GM18498 (cell line): Measurements from ENCODE around the gene POPDC3.
"Not testable (repeated sequence)": the region's sequence is repeated elsewhere in the genome, so short reads cannot be mapped to it uniquely, and the experiment has no call there.

Experiments used
- ATAC-seq: cut with Tn5 transposase; IDR thresholded peaks from one replicate; pipeline ENCODE4 v1.9.1; 2021; ENCODE audit warnings: mild to moderate bottlenecking, moderate library complexity; ENCODE audit not compliant: unreplicated experiment

POPDC3 gene

DNA sequence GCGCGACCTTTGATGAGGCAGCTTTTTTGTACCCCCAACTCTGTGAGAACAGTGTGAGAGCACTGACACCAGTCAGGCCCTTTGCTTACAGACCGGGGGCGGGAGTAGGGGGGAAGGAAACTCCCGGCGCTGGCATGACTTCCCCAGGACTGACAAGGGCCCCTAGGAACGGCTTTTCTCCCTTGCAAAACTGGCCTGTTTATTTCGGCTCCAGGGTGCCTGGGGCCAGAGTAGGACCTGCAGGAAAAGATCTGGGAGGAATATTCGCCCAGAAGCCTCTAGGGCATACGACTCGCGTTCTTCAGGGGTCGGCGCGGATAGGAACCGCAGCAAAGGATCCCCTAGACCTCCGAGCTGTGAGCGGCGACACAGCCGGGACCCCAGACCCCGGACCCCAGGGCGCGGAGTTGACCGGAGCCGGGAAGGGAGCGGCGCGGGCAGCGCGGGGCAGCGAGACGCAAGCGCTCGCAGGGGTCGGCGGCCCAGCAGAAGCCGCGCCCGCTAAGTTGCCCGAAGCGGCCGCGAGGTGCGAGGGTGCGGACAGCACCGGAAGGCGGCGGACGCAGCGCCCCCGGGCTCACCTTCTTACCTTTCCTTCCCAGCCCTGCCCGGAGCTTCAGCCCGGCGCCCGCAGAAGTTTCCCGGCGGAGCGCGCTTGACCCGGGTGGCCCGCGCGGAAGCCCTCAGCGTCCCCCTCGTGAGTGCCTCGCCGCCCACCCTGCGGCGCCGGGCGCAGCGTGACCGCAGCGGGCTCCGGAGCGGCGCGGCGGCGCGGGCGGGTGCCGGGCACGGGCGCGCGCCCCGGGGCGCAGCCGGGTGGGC, at the start of gene POPDC3:
Gene POPDC3, minus strand, starts transcription at position 771 of the 822 bp plus-strand sequence. CDS start 18,105 bp downstream, outside the sequence.
- peak; percentile 59 for ATAC-seq

GRCh38 chr6:105227295-105227767, 47.5 kb upstream of the POPDC3 start:
- ATAC-seq, result no peak

GRCh38 chr6:105226598-105227294, 46.9 kb upstream of the POPDC3 start:
- no peak for ATAC-seq

- no peak for ATAC-seq
Measured at GRCh38 chr6:105223242-105223641, 43.4 kb upstream of the POPDC3 start.

- ATAC-seq, result not testable (repeated sequence)
Measured at GRCh38 chr6:105221219-105221618, 41.4 kb upstream of the POPDC3 start.

GRCh38 chr6:105220186-105220585, 40.4 kb upstream of the POPDC3 start:
- no peak for ATAC-seq

DNA sequence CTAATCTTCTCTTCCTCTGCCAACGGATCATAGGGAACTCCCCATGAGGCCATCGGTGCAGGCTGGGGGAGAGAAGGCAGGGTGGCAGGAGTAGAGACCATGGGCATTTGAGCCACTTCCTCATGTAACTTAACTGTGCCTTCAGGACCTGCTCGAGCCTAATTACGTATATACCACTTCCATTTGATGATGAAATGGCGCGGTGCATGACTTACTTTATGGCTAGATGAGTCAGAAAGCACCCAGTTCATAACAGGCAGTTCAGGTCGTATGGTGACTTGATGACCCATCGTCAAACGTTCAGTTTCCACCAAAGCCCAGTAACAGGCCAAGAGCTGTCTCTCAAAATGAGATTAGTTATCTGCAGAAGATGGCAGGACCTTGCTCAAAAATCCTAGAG, 39.4 kb upstream of the POPDC3 start:
- not testable (repeated sequence) for ATAC-seq

DNA sequence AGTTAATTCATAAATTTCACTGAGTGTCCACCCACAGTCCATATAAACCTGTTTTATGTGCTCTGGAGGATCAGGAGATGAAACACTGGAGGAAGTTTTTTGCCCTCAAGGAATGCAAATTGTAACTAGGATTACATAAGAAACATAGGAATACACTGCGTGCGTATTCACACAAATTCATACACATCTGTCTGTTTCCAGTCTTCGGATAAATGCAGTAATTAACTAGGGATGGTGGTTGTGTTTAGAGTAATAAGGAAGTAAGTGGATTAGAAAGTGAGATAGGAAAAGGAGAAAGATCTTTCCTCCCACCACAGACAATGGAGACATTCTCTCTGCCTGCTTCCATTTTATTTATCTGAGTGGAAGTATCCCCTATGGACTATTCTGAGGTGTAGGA, 35.7 kb upstream of the POPDC3 start:
- no peak for ATAC-seq

DNA sequence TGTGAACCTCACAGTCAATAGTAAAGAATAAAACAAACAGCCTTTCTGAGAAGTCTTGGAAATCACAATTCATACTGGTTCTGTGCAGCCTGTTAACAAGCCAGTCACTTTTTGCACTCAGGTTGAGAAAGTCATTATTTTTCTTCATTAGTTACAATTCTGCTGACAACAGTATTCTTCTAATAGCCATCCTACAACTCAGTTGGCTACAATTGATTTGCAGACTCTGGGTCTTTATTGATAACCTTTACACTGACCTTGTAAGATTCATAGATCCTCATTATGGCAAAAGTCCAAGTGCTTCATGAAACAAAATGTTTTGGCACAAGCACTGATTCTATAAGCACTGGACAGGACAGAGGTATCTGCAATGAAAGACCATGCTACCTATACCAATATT, 34.9 kb upstream of the POPDC3 start:
- no peak for ATAC-seq

DNA sequence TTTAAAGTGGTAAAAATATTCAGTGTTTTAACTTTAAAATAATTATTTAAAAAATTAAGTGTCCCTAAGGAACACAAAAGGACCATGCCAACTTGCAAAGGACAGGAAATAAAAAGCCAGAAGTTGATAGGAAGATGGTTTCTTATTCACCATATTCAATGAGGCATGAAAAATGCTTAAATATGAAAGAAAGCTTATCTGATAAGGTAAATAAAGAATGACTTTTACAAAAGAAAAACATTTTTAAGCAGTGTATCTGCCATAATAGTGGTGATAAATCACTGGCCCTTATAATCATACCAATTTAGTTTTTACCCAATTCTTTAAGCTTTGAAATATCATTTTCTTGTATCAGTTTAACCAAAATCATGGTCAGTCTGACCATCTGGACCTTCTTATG, 33.5 kb upstream of the POPDC3 start:
- ATAC-seq, result no peak

DNA sequence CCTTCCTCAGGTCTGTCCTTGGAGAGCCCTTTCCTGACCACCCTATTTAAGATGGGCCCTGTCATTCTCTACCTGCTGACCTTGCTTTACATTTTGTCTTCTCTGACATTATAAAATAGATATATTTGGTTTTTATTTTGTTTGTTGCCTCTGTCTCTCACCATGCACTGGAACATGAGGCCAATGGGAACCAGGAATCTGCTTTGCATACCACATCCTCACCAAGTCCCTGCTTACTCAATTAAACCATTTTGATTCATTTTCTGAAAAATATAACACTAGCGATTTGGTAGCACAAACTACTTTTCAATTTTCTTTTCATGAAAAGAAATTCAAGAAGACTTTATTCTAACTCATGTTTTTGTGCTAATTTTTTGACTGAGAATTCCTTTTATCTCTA, 32.8 kb upstream of the POPDC3 start:
- ATAC-seq, result peak; percentile 65

DNA sequence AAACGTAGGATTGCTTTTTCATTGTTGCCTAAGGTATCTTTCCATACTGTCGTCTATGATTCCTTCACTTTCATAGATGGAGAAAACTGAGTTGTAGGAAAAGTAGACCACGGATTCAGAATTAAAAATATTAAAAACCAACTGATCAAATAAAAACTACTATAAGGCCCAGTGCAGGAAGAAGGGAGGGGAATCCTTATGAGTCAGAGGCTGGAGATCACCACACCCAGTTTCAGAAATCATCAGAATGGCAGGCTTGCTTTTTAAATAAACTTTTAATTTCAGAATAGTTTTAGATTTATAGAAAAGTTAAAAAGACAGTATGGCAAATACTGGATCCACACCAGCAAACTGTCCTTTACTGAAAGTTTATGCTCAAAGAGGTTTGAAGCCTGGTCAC, 32.0 kb upstream of the POPDC3 start:
- no peak for ATAC-seq

DNA sequence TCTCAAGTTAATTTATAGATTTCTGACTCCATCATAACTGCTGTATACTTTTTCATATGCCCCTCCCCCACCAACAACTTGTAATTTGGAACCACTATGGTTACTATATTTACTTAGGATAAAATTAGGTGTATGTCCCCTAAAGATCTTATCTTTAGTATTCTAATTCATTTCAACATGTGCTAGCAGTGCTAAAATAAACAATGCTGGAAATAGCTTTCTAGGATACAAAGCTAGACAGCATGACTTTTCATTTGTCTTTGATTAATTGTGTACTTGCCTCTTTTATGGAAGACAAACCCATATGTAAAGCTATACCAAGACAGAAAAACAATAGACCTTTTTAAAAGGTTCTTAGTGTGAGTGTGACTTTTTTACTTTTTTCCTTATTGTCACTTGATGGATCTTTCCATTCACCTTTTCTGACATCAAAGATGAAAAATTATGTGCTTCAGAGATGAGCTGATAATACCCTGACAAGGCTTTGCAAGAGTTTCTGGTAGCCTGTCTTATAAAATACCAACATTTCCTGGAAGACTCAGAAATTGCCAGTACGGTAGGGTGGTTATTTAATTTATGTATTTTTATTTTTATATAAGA, 31.2 kb upstream of the POPDC3 start:
- ATAC-seq, result no peak

- no peak for ATAC-seq
Measured at GRCh38 chr6:105209950-105210706, 30.3 kb upstream of the POPDC3 start.

- no peak for ATAC-seq
Measured at GRCh38 chr6:105207524-105208269, 27.9 kb upstream of the POPDC3 start.

DNA sequence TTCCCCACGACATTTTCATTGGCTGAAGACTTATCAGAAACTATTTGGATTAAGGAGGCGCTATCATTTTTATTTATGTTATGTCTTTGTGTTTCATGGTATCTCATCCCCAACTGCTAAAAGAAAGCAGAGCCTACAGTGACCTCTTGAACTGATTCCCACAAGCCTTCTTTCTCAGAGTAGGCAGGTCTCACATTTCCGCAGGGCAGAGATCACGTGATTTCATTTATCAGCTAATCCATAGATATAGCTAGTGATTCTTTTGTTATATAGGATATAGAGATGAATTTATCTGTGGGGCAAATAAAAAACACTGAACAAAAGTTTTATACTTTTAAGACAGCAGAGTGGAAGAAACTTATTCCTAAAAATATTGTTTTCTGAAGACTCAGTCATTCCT, 25.0 kb upstream of the POPDC3 start:
- no peak for ATAC-seq

DNA sequence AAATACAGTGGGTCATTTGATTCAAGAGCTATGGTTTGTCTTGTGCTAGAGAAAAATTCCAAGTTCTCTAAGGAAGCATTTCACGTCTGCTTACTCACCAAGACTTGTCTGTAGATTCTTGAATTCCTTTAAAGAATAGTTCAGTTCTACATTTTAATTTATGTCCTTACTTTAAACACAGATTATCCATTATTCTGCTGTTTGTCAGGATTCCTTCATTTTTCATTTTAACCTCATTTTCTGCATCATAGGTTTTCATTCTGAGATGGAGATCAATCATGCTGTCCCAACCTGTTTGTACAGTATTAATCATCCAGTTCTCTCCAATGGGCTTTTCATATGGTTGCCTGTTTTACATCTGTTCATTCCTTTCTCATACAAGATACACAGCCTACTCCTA, 24.5 kb upstream of the POPDC3 start:
- ATAC-seq, result no peak

- no peak for ATAC-seq
Measured at GRCh38 chr6:105202486-105202885, 22.7 kb upstream of the POPDC3 start.

GRCh38 chr6:105200133-105200730, 20.4 kb upstream of the POPDC3 start:
- no peak for ATAC-seq

- ATAC-seq, result no peak
Measured at GRCh38 chr6:105199711-105200110, 19.9 kb upstream of the POPDC3 start.
